Activated naive CD8-positive, alpha-beta T cell treated with anti-CD3 and anti-CD28 coated beads, Interleukin-2, amount 10 ng/mL, durations not matched to agents 7 days and 5 days (primary cell): ENCODE measurements around the gene DCC. TPM values are rescaled to one million over a fixed set of nuclear protein-coding genes. Genes with fewer than 3 reads are reported as not detected.

Experiments used
- ATAC-seq: fragments of 150-1000 bp; cut with Tn5 transposase; one replicate; pipeline ENCODE4 v1.10.0; 2021; ENCODE audit warnings: low read depth, moderate library complexity
- POLR2A ChIA-PET: fragments of 350-600 bp; sonication (Branson Sonifier 250); formaldehyde crosslinking; loops from one replicate; lab custom pipeline; 2021; ENCODE audit warnings: antibody characterized with exemption; lab: Charles Lee
- DNase-seq: peaks from one replicate; pipeline ENCODE4 v3.0.0; 2021
- H3K27ac Mint-ChIP-seq: one replicate; pipeline ENCODE4 v1.8.0; 2022; ENCODE audit warnings: mild to moderate bottlenecking, mixed read lengths
- H3K27me3 Mint-ChIP-seq: one replicate; pipeline ENCODE4 v1.8.0; 2022; ENCODE audit warnings: mild to moderate bottlenecking, moderate library complexity, mixed read lengths
- H3K36me3 Mint-ChIP-seq: one replicate; pipeline ENCODE4 v1.8.0; 2021; ENCODE audit warnings: mild to moderate bottlenecking, mixed read lengths
- H3K4me1 Mint-ChIP-seq: one replicate; pipeline ENCODE4 v1.8.0; 2021; ENCODE audit warnings: mixed read lengths
- H3K4me3 Mint-ChIP-seq: one replicate; pipeline ENCODE4 v1.8.0; 2022; ENCODE audit warnings: mild to moderate bottlenecking, moderate library complexity, mixed read lengths
- H3K9me3 Mint-ChIP-seq: one replicate; pipeline ENCODE4 v1.8.0; 2021; ENCODE audit warnings: mixed read lengths
- total RNA-seq, 2 experiments: library from RNA; stranded (reverse); gene quantifications; one replicate each; pipeline ENCODE4 v1.2.3, GENCODE V29; 2021

DCC gene
- not detected for total RNA-seq

- POLR2A ChIA-PET: no interaction called here
- ATAC-seq: no peak
- no peak for DNase-seq
- no peak within 1 kb of the TSS for H3K4me3 Mint-ChIP-seq
- no peak within 1 kb of the TSS for H3K27ac Mint-ChIP-seq
- H3K27me3 Mint-ChIP-seq: peaks cover 31% of the 10 kb centered on the region
- H3K4me1 Mint-ChIP-seq: no peaks in the 10 kb centered on the region
- no peaks in the 10 kb centered on the region for H3K36me3 Mint-ChIP-seq
- peaks cover 2% of the 10 kb centered on the region for H3K9me3 Mint-ChIP-seq
Observed at GRCh38 chr18:52339891-52340371, at the start of gene DCC. Gene DCC (plus strand): TSS chr18:52340197. CDS start chr18:52340788, 591 bp downstream.

DNA sequence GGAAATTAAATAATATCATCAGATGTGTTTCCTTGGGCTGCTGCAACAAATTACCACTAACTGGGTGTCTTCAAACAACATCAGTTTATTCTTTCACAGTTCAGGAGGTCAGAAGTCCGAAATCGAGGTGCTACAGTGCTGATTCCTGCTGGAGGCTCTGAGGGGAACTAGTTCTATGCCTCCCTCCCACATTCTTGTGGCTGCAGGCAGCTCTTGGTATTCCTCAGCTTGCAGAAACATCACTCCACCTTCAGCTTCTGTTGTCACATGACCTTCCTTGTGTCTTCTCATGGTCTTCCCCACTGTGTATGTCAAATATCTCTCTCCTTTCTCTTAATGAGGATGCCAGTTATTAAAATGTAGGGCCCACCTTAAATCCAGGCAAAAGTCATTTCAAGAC is 29.3 kb upstream of the DCC start:
- Mint-ChIP-seq H3K27me3 (no peaks in the 10 kb centered on the region), H3K36me3 (no peaks in the 10 kb centered on the region), H3K27ac (no peak overlapping the region), H3K4me1 (no peaks in the 10 kb centered on the region), H3K4me3 (no peak overlapping the region), H3K9me3 (peaks cover 3% of the 10 kb centered on the region)
- POLR2A ChIA-PET: no interaction called here
- DNase-seq (no peak), ATAC-seq (no peak)

- Mint-ChIP-seq H3K9me3 (peaks cover 3% of the 10 kb centered on the region), H3K27me3 (no peaks in the 10 kb centered on the region), H3K4me3 (no peak overlapping the region), H3K27ac (no peak overlapping the region), H3K36me3 (no peaks in the 10 kb centered on the region), H3K4me1 (no peaks in the 10 kb centered on the region)
- POLR2A ChIA-PET: no interaction called here
- DNase-seq (no peak), ATAC-seq (no peak)
Observed at GRCh38 chr18:52311331-52311730, 28.7 kb upstream of the DCC start.

DNA sequence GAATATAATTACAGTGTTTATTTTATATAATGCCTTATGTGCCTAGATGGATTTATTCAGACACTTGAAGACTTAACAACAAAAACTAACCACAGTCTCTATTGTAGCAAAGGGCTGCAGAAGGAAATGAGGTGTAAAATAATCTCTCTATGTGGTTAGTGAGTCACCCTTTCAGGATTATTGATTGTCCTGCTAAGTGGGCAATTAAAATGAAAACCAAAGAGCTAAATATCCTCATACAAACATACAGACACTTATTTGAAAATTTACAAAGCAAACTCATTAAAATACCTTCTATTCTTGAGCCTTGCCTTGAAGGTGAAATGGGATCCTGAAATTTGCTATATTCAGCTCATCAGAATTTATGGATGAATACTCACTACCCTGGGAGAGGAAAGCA is 27.7 kb upstream of the DCC start:
- DNase-seq (no peak), ATAC-seq (no peak)
- POLR2A ChIA-PET: no interaction called here
- Mint-ChIP-seq H3K36me3 (no peaks in the 10 kb centered on the region), H3K9me3 (peaks cover 2% of the 10 kb centered on the region), H3K4me1 (no peaks in the 10 kb centered on the region), H3K4me3 (no peak overlapping the region), H3K27me3 (no peaks in the 10 kb centered on the region), H3K27ac (no peak overlapping the region)

DNA sequence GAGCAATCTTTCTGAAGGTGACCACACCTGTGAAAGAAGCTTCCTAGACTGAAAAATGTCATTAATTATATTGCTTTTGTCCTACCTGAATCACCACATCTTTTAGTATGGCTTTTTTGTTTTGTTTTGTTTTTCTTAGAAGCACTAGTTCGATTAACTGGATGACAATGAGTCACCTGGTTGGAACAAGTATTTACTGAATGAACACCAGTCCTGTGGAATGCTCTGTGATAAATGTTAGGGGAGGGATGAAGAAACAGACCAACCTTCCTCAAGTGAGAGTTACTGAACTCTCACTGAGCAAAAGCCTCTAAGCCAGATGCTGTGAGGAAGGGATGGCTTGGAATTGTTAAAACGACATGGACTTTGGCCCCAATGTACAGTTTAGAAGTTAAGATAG is 26.8 kb upstream of the DCC start:
- Mint-ChIP-seq H3K4me3 (no peak overlapping the region), H3K36me3 (no peaks in the 10 kb centered on the region)
- ATAC-seq: no peak

DNA sequence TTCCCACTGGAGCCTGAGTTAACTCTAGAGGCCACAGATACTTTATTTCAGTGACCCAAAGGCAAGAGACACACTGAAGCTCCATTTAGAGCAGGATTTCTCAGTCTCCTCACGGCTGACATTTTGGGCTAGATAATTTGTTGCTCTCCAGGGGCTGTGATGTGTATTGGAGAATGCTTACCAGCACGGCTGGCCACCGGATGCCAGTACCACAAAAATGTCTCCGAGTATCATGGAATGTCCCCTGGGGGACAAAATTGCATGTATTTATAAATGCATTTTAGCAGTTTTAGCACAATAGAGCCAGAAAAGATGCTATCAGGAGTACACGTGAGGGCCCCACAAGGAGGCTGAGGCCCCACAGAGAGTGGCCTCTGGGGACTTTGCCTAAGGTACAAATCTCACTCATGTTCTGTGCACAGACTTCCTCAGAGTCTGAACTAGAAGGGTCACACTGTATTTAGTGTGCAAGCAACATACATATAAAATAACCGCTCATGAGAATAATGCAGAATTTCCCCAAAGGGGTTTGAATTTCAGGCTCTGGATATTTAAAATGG is 20.5 kb upstream of the DCC start:
- Mint-ChIP-seq H3K9me3 (peaks cover 2% of the 10 kb centered on the region), H3K4me3 (no peak overlapping the region), H3K36me3 (no peaks in the 10 kb centered on the region), H3K27me3 (no peaks in the 10 kb centered on the region), H3K27ac (no peak overlapping the region), H3K4me1 (no peaks in the 10 kb centered on the region)
- DNase-seq: no peak
- ATAC-seq: no peak
- POLR2A ChIA-PET: no interaction called here

More for the DNA sequence above, 26.8 kb upstream of the DCC start:
- H3K9me3 Mint-ChIP-seq: peaks cover 2% of the 10 kb centered on the region
- POLR2A ChIA-PET: no interaction called here
- H3K27ac Mint-ChIP-seq: no peak overlapping the region
- DNase-seq: no peak
- no peaks in the 10 kb centered on the region for H3K4me1 Mint-ChIP-seq
- H3K27me3 Mint-ChIP-seq: no peaks in the 10 kb centered on the region

- POLR2A ChIA-PET: no interaction called here
- Mint-ChIP-seq H3K9me3 (peaks cover 2% of the 10 kb centered on the region), H3K27me3 (no peaks in the 10 kb centered on the region), H3K36me3 (no peaks in the 10 kb centered on the region), H3K4me1 (no peaks in the 10 kb centered on the region), H3K27ac (no peak overlapping the region), H3K4me3 (no peak overlapping the region)
- ATAC-seq: no peak
- no peak for DNase-seq
Observed at GRCh38 chr18:52322307-52322706, 17.7 kb upstream of the DCC start.

- no peaks in the 10 kb centered on the region for H3K36me3 Mint-ChIP-seq
- ATAC-seq (no peak), DNase-seq (no peak)
- H3K27me3 Mint-ChIP-seq: no peaks in the 10 kb centered on the region
- peaks cover 2% of the 10 kb centered on the region for H3K9me3 Mint-ChIP-seq
- H3K27ac Mint-ChIP-seq: no peak overlapping the region
- no peak overlapping the region for H3K4me3 Mint-ChIP-seq
- H3K4me1 Mint-ChIP-seq: no peaks in the 10 kb centered on the region
- POLR2A ChIA-PET: no interaction called here
Observed at GRCh38 chr18:52323802-52324201, 16.2 kb upstream of the DCC start.

GRCh38 chr18:52325997-52326396 is 14.0 kb upstream of the DCC start:
- DNase-seq (no peak), ATAC-seq (no peak)
- Mint-ChIP-seq H3K4me3 (no peak overlapping the region), H3K27ac (no peak overlapping the region), H3K27me3 (no peaks in the 10 kb centered on the region), H3K4me1 (no peaks in the 10 kb centered on the region), H3K9me3 (peaks cover 2% of the 10 kb centered on the region), H3K36me3 (no peaks in the 10 kb centered on the region)
- POLR2A ChIA-PET: no interaction called here

- no peak for DNase-seq
- POLR2A ChIA-PET: no interaction called here
- H3K27ac Mint-ChIP-seq: no peak overlapping the region
- no peak for ATAC-seq
- H3K36me3 Mint-ChIP-seq: no peaks in the 10 kb centered on the region
- no peaks in the 10 kb centered on the region for H3K27me3 Mint-ChIP-seq
- no peaks in the 10 kb centered on the region for H3K4me1 Mint-ChIP-seq
- H3K9me3 Mint-ChIP-seq: no peaks in the 10 kb centered on the region
- H3K4me3 Mint-ChIP-seq: no peak overlapping the region
Observed at GRCh38 chr18:52333860-52334259, 6.1 kb upstream of the DCC start.

DNA sequence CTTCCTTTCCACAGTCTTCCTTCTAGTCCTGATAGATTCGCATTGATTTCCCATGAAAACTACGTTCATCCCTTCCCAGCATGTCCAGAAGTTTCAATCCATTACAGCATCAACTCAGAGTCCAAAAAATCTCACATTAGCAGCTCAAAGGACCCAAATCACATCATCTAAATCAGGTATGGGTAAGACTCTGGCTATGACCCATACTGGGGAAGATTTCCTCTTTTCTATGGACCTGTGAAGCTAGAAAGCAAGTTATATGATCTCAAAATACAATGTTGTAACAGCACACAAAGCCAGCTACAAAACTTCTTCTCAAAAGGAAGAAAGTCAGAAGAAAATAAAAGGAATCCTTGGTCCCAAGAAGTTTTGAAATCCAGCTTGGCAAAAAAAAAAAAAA is 5.7 kb upstream of the DCC start:
- no peaks in the 10 kb centered on the region for H3K4me1 Mint-ChIP-seq
- POLR2A ChIA-PET: no interaction called here
- no peak for ATAC-seq
- H3K36me3 Mint-ChIP-seq: no peaks in the 10 kb centered on the region
- H3K27me3 Mint-ChIP-seq: peaks cover 3% of the 10 kb centered on the region
- H3K27ac Mint-ChIP-seq: no peak overlapping the region
- no peaks in the 10 kb centered on the region for H3K9me3 Mint-ChIP-seq
- no peak for DNase-seq
- no peak overlapping the region for H3K4me3 Mint-ChIP-seq

DNA sequence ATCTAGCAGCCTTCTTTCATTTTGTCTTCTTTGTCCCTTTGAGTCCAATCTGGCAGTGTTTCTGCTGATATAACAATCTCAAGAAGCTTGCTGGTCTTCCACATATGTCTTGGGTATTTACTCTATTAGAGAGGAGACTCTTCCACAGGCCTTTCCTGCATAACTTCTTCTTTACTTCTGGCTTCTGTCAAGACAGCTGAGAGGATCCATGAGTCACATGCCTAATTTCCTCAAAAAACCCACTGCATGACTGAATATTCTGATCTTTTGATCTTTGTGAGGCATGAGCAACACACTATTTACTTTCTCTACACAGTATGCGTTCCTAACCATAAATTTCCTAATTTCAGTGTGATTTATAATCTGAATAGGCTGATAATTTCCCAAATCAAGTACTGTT is 5.1 kb upstream of the DCC start:
- ATAC-seq: no peak
- POLR2A ChIA-PET: no interaction called here
- no peaks in the 10 kb centered on the region for H3K36me3 Mint-ChIP-seq

GRCh38 chr18:52337276-52337675 is 2.7 kb upstream of the DCC start:
- Mint-ChIP-seq H3K27me3 (peaks cover 31% of the 10 kb centered on the region), H3K27ac (no peak overlapping the region)
- POLR2A ChIA-PET: no interaction called here

More for the DNA sequence above, 5.1 kb upstream of the DCC start:
- no peaks in the 10 kb centered on the region for H3K9me3 Mint-ChIP-seq
- H3K27ac Mint-ChIP-seq: no peak overlapping the region
- H3K4me1 Mint-ChIP-seq: no peaks in the 10 kb centered on the region
- peaks cover 9% of the 10 kb centered on the region for H3K27me3 Mint-ChIP-seq
- H3K4me3 Mint-ChIP-seq: no peak overlapping the region
- no peak for DNase-seq

GRCh38 chr18:52340406-52341102 is 557 bp downstream of the DCC start:
- no peak for ATAC-seq
- DNase-seq: no peak

More at GRCh38 chr18:52337276-52337675, 2.7 kb upstream of the DCC start:
- no peak for ATAC-seq
- Mint-ChIP-seq H3K4me3 (no peak overlapping the region), H3K36me3 (no peaks in the 10 kb centered on the region), H3K4me1 (no peaks in the 10 kb centered on the region), H3K9me3 (peaks cover 2% of the 10 kb centered on the region)
- DNase-seq: no peak

More at GRCh38 chr18:52340406-52341102, 557 bp downstream of the DCC start:
- POLR2A ChIA-PET: no interaction called here
- Mint-ChIP-seq H3K27ac (no peak overlapping the region), H3K9me3 (peaks cover 2% of the 10 kb centered on the region), H3K4me3 (no peak overlapping the region), H3K27me3 (peaks cover 31% of the 10 kb centered on the region), H3K36me3 (no peaks in the 10 kb centered on the region), H3K4me1 (no peaks in the 10 kb centered on the region)
